ENCODE results near the gene SYNPR.

SYNPR gene

GRCh38 chr3:63395960-63396359 is 117.9 kb downstream of the SYNPR start:
- no peaks in the 10 kb centered on the region for H3K27me3 ChIP-seq (ENCODE audit: insufficient read depth, poor library complexity, severe bottlenecking)
- no peak overlapping the region for H3K27ac ChIP-seq (replicated peaks)
- no peak for TF ChIP-seq REST (IDR thresholded peaks at IDR 0.05; ENCODE audit: insufficient replicate concordance, low read depth)
- no peak for TF ChIP-seq POLR2AphosphoS5 (IDR thresholded peaks at IDR 0.05; ENCODE audit: low read depth)
- no peak for TF ChIP-seq GABPA (IDR thresholded peaks at IDR 0.05; ENCODE audit: low read depth)
- TF ChIP-seq CTCF (IDR thresholded peaks at IDR 0.05; ENCODE audit: insufficient read depth, low read length): no peak
- TF ChIP-seq SPI1 (IDR thresholded peaks at IDR 0.05; ENCODE audit: borderline replicate concordance, low read depth): no peak
- H3K4me3 ChIP-seq (replicated peaks; ENCODE audit: insufficient read depth, low read length): no peak overlapping the region
- no peak for DNase-seq (ENCODE audit: low read depth in 1 of 2, low spot score in 1 of 2)

GRCh38 chr3:63400246-63400860 is 122.2 kb downstream of the SYNPR start:
- H3K27me3 ChIP-seq (ENCODE audit: insufficient read depth, poor library complexity, severe bottlenecking): no peaks in the 10 kb centered on the region
- no peak overlapping the region for H3K4me3 ChIP-seq (replicated peaks; ENCODE audit: insufficient read depth, low read length)
- TF ChIP-seq CTCF (IDR thresholded peaks at IDR 0.05; ENCODE audit: insufficient read depth, low read length): no peak
- TF ChIP-seq POLR2AphosphoS5 (IDR thresholded peaks at IDR 0.05; ENCODE audit: low read depth): no peak
- no peak for TF ChIP-seq GABPA (IDR thresholded peaks at IDR 0.05; ENCODE audit: low read depth)
- no peak for TF ChIP-seq SPI1 (IDR thresholded peaks at IDR 0.05; ENCODE audit: borderline replicate concordance, low read depth)
- TF ChIP-seq REST (IDR thresholded peaks at IDR 0.05; ENCODE audit: insufficient replicate concordance, low read depth): no peak
- H3K27ac ChIP-seq (replicated peaks): no peak overlapping the region
- no peak for DNase-seq (ENCODE audit: low read depth in 1 of 2, low spot score in 1 of 2)

- TF ChIP-seq REST (IDR thresholded peaks at IDR 0.05; ENCODE audit: insufficient replicate concordance, low read depth): no peak
- TF ChIP-seq SPI1 (IDR thresholded peaks at IDR 0.05; ENCODE audit: borderline replicate concordance, low read depth): no peak
- TF ChIP-seq POLR2AphosphoS5 (IDR thresholded peaks at IDR 0.05; ENCODE audit: low read depth): no peak
- TF ChIP-seq GABPA (IDR thresholded peaks at IDR 0.05; ENCODE audit: low read depth): no peak
- TF ChIP-seq CTCF (IDR thresholded peaks at IDR 0.05; ENCODE audit: insufficient read depth, low read length): no peak
- DNase-seq (ENCODE audit: low read depth in 1 of 2, low spot score in 1 of 2): no peak
- Histone ChIP-seq H3K27me3 (ENCODE audit: insufficient read depth, poor library complexity, severe bottlenecking) (no peaks in the 10 kb centered on the region), H3K4me3 (replicated peaks; ENCODE audit: insufficient read depth, low read length) (no peak overlapping the region), H3K27ac (replicated peaks) (no peak overlapping the region)
Measured at GRCh38 chr3:63405882-63406281, 127.8 kb downstream of the SYNPR start.

All from HL-60 (cell line).